Ovary (tissue), 10 donors: ENCODE data around the gene TMEM50B. TPM values are rescaled to one million over a fixed set of nuclear protein-coding genes. Genes with fewer than 3 reads are reported as not detected.

ENCODE experiments used
- DNase-seq, 5 donors: peaks; one replicate each; pipeline ENCODE4 v3.0.0-alpha.2; 2019 to 2020
- H3K27ac ChIP-seq, 2 donors: fragments of 200-600 bp; one replicate each; pipeline versions ENCODE4 v1.5.1 to v1.8.0; 2019 to 2022
- H3K27me3 ChIP-seq: fragments of 200-600 bp; one replicate; pipeline ENCODE4 v1.8.0; 2022
- H3K36me3 ChIP-seq: fragments of 200-600 bp; sonication (generic); one replicate; pipeline ENCODE4 v1.5.1; 2019
- H3K4me1 ChIP-seq: one replicate; pipeline ENCODE4 v1.8.1; 2013; ENCODE audit warnings: mild to moderate bottlenecking, moderate library complexity; ENCODE audit not compliant: insufficient read depth
- H3K4me3 ChIP-seq: fragments of 200-600 bp; sonication (generic); one replicate; pipeline ENCODE4 v1.5.1; 2017
- H3K9me3 ChIP-seq, 2 donors: fragments of 200-600 bp in 1 of 2; sonication (generic) in 1 of 2; one replicate each; pipeline versions ENCODE4 v1.5.1 to v1.8.1; 2013 to 2019; ENCODE audit warnings: mild to moderate bottlenecking in 1 of 2, moderate library complexity in 1 of 2
- CTCF ChIP-seq, 3 donors: fragments of 450-650 bp in 2 of 3; fragments of 200-600 bp in 1 of 3; IDR thresholded peaks; one replicate each; pipeline versions ENCODE4 v1.5.1 to v1.8.0; 2016 to 2022; ENCODE audit warnings: antibody characterized with exemption in 3 of 3, mild to moderate bottlenecking in 1 of 3
- EP300 ChIP-seq: sonication (generic); formaldehyde crosslinking; IDR thresholded peaks from one replicate; pipeline ENCODE4 v1.6.1; 2017; ENCODE audit warnings: antibody characterized with exemption
- POLR2A ChIP-seq: fragments of 450-650 bp; IDR thresholded peaks from one replicate; pipeline ENCODE4 v1.6.1; 2017; ENCODE audit warnings: antibody characterized with exemption, mild to moderate bottlenecking, moderate library complexity
- WGBS, 3 donors: extraction: QIAGEN DNeasy Blood & Tissue Kit in 1 of 3; methylation state at CpG; one replicate each; pipeline versions ENCODE4 v1.1.5 to v1.1.7; 2013 to 2017; 5-methylcytosine and 5-hydroxymethylcytosine counted together
- intact Hi-C, 4 donors: fragments of 100-400 bp; cut with DNase I; formaldehyde crosslinking; loops; one replicate each; pipeline versions ENCODE4 v1.11.0 to v1.15.1; 2022 to 2023
- long read RNA-seq, 3 donors: library from polyadenylated mRNA in 2 of 3; unstranded in 2 of 3; transcript quantifications; one replicate each; pipeline ENCODE4 v2.0.0 and lab custom pipeline, GENCODE V29; 2021 to 2026
- polyA plus RNA-seq, 2 donors: library from polyadenylated mRNA; stranded (reverse); fragments of 200-250 nt in 1 of 2; fragments of 350-450 nt in 1 of 2; fragmentation: Illumina TruSeq in 1 of 2; extraction: RNeasy Lipid Tissue Mini Kit (QIAGEN cat#74804) in 1 of 2; gene quantifications; one replicate each; pipeline ENCODE4 v1.2.3, GENCODE V29; 2013 to 2014
- total RNA-seq, 7 donors: library from RNA; depleted of rRNA in 2 of 7; stranded (reverse); fragments of >200 nt in 2 of 7; fragmentation: NEBNext Ultra II Directional in 3 of 7; extraction: Animal tissue kit (Norgen Biotek cat#: 25700) in 3 of 7; gene quantifications; one replicate each; pipeline versions ENCODE4 v1.1.0 to v1.2.4, GENCODE V29; 2016 to 2023
- donor health status: DM: no; HTN: no; CAD: no; lungs with moderate emphysema.
- donor health status: DM: no; HTN: no; CAD: no.
- donor health status: Bipolar disorder and iron deficiency.
- donor health status: DM: yes; HTN: yes; CAD: no.
- donor health status: DM: no; HTN: no; CAD: no.
- donor health status: DM: yes; HTN: yes; CAD: no.

The TMEM50B gene
- 100 to 1,000 TPM in 1 of 7 donors, 10 to 100 TPM in 6; 58.9 to 122 (median 81.1) TPM for total RNA-seq
- 10 to 100 TPM; 50.1 to 75.4 TPM for polyA plus RNA-seq
- long read RNA-seq, donor 1, transcript TMEM50B-204 (8 exons, 982 nt): minor isoform, 8 of 423 reads
- long read RNA-seq, donor 1, transcript TMEM50B-210 (7 exons, 2,375 nt): major isoform, 359 of 423 reads
- long read RNA-seq, donor 1, partial matches to known transcripts: 21 of 423 reads
- long read RNA-seq, donor 1, other reads (novel, unspliced or antisense): 31 of 423 reads
- long read RNA-seq, donor 2, transcript TMEM50B-210 (7 exons, 2,375 nt): major isoform, 30 of 60 reads
- long read RNA-seq, donor 2, transcript TMEM50B-204 (8 exons, 982 nt): minor isoform, 15 of 60 reads
- long read RNA-seq, donor 2, transcript TMEM50B-209 (4 exons, 695 nt): minor isoform, 7 of 60 reads
- long read RNA-seq, donor 2, partial matches to known transcripts: 6 of 60 reads
- long read RNA-seq, donor 2, other reads (novel, unspliced or antisense): 0 of 60 reads
- long read RNA-seq, donor 3, transcript TMEM50B-201 (9 exons, 3,062 nt): minor isoform, 12 of 288 reads
- long read RNA-seq, donor 3, transcript TMEM50B-204 (8 exons, 982 nt): minor isoform, 5 of 288 reads
- long read RNA-seq, donor 3, transcript TMEM50B-210 (7 exons, 2,375 nt): major isoform, 237 of 288 reads
- long read RNA-seq, donor 3, partial matches to known transcripts: 4 of 288 reads
- long read RNA-seq, donor 3, other reads (novel, unspliced or antisense): 30 of 288 reads

- intact Hi-C loops: no loop called here
- DNase-seq: peak; percentile 95 to 97 (median 96)
- no peaks in the 10 kb centered on the region for H3K27me3 ChIP-seq
- peaks cover 5% of the 10 kb centered on the region for H3K4me1 ChIP-seq
- no peaks in the 10 kb centered on the region for H3K36me3 ChIP-seq
- H3K4me3 ChIP-seq: peak within 1 kb of the TSS; percentile 96
- TF ChIP-seq EP300: no peak
- TF ChIP-seq CTCF (IDR thresholded peaks at IDR 0.05): peak; percentile 53 to 84 (median 66)
- peak; percentile 92 for TF ChIP-seq POLR2A
- H3K9me3 ChIP-seq: no peaks in the 10 kb centered on the region
- H3K27ac ChIP-seq: peak within 1 kb of the TSS; percentile 78 to 94
- 0% methylated on average over 26 to 93 of the region's 93 CpGs for WGBS, 3 donors
Measured at GRCh38 chr21:33479679-33480480, at the start of gene TMEM50B. Gene TMEM50B (minus strand): TSS chr21:33479974. CDS start chr21:33468885, 11,089 bp downstream.

- TF ChIP-seq CTCF (IDR thresholded peaks at IDR 0.05) (no peak), POLR2A (no peak), EP300 (no peak)
- 28 to 68% (median 31%) methylated on average over 1 of the region's 1 CpG for WGBS, 3 donors
- H3K36me3 ChIP-seq: no peaks in the 10 kb centered on the region
Measured at GRCh38 chr21:33522953-33523349, 43.2 kb upstream of the TMEM50B start.

GRCh38 chr21:33522297-33522952, 42.7 kb upstream of the TMEM50B start:
- H3K9me3 ChIP-seq: no peaks in the 10 kb centered on the region
- H3K36me3 ChIP-seq: no peaks in the 10 kb centered on the region
- no peak overlapping the region for H3K4me3 ChIP-seq
- no peak for DNase-seq
- intact Hi-C loops: no loop called here
- H3K4me1 ChIP-seq: no peaks in the 10 kb centered on the region
- H3K27ac ChIP-seq: no peak overlapping the region
- TF ChIP-seq POLR2A (no peak), CTCF (IDR thresholded peaks at IDR 0.05) (no peak), EP300 (no peak)
- H3K27me3 ChIP-seq: no peaks in the 10 kb centered on the region
- 67 to 75% (median 69%) methylated on average over 5 of the region's 5 CpGs for WGBS, 3 donors

More at GRCh38 chr21:33522953-33523349, 43.2 kb upstream of the TMEM50B start:
- Histone ChIP-seq H3K4me1 (no peaks in the 10 kb centered on the region), H3K9me3 (no peaks in the 10 kb centered on the region), H3K4me3 (no peak overlapping the region), H3K27me3 (no peaks in the 10 kb centered on the region), H3K27ac (no peak overlapping the region)
- intact Hi-C loops: no loop called here
- no peak for DNase-seq

GRCh38 chr21:33518899-33519298, 39.1 kb upstream of the TMEM50B start:
- no peak for TF ChIP-seq CTCF (IDR thresholded peaks at IDR 0.05)
- TF ChIP-seq POLR2A: no peak
- TF ChIP-seq EP300: no peak
- Histone ChIP-seq H3K27ac (no peak overlapping the region), H3K9me3 (no peaks in the 10 kb centered on the region), H3K27me3 (no peaks in the 10 kb centered on the region), H3K4me1 (no peaks in the 10 kb centered on the region), H3K4me3 (no peak overlapping the region), H3K36me3 (no peaks in the 10 kb centered on the region)
- no peak for DNase-seq
- 94 to 96% (median 95%) methylated on average over 4 of the region's 4 CpGs for WGBS, 3 donors
- intact Hi-C loops: no loop called here
